Measurements from ENCODE around the gene EHMT1.
A peak's percentile ranks its signal among the peaks of the same experiment; 100 is the strongest.

EHMT1 gene

GRCh38 chr9:137784046-137784445, 165.2 kb downstream of the EHMT1 start:
- CTCF ChIA-PET: interaction anchor here (0.5 kb wide), 1 partner anchor 78 kb away, joined by 3 read pairs; no protein-coding TSS in a partner anchor
- no peak for DNase-seq
- WGBS (ENCODE audit: insufficient coverage): 95% methylated on average over 12 of the region's 12 CpGs
- POLR2A ChIA-PET: interaction anchor here (0.7 kb wide), 1 partner anchor 45 kb away, joined by 3 read pairs; no protein-coding TSS in a partner anchor
- no peaks in the 10 kb centered on the region for H3K9me3 ChIP-seq (ENCODE audit: control extremely low read depth in 1 of 5, control insufficient read depth in 4 of 5, insufficient read depth in 2 of 5, low read depth in 1 of 5, low read length in 4 of 5)
- peaks cover 0 to 9% (median 0%) of the 10 kb centered on the region in 4 experiments for H3K4me1 ChIP-seq (ENCODE audit: control extremely low read depth in 1 of 4, control insufficient read depth in 4 of 4, insufficient read depth in 4 of 4, low read length in 3 of 4)
- no peak overlapping the region for H3K27ac ChIP-seq (ENCODE audit: insufficient read depth in 1 of 2, low read depth in 1 of 2, low read length in 2 of 2, poor library complexity in 1 of 2, severe bottlenecking in 2 of 2)
- H3K27me3 ChIP-seq (replicated peaks in 2 of 5; ENCODE audit: control insufficient read depth in 4 of 5, insufficient read depth in 5 of 5, low read length in 4 of 5): no peaks in the 10 kb centered on the region
- no peak overlapping the region for H3K4me3 ChIP-seq (ENCODE audit: control insufficient read depth in 1 of 7, extremely low read depth in 1 of 7, insufficient read depth in 4 of 7, low read depth in 2 of 7, low read length in 6 of 7)
- peaks cover 13 to 85% (median 60%) of the 10 kb centered on the region in 4 experiments for H3K36me3 ChIP-seq (ENCODE audit: control insufficient read depth in 4 of 4, insufficient read depth in 4 of 4, low read length in 3 of 4)

GRCh38 chr9:137784641-137785513, 166.1 kb downstream of the EHMT1 start:
- CTCF ChIA-PET: interaction anchor here (0.8 kb wide), 1 partner anchor 112 kb away, joined by 3 read pairs; no protein-coding TSS in a partner anchor
- DNase-seq: no peak
- H3K36me3 ChIP-seq (ENCODE audit: control insufficient read depth in 4 of 4, insufficient read depth in 4 of 4, low read length in 3 of 4): peaks cover 13 to 79% (median 59%) of the 10 kb centered on the region in 4 experiments

GRCh38 chr9:137785704-137786161, 166.9 kb downstream of the EHMT1 start:
- ChIA-PET POLR2A (no interaction called here), CTCF (no interaction called here)
- Histone ChIP-seq H3K36me3 (ENCODE audit: control insufficient read depth in 4 of 4, insufficient read depth in 4 of 4, low read length in 3 of 4) (peaks cover 16 to 86% (median 63%) of the 10 kb centered on the region in 4 experiments), H3K4me1 (ENCODE audit: control extremely low read depth in 1 of 4, control insufficient read depth in 4 of 4, insufficient read depth in 4 of 4, low read length in 3 of 4) (peaks cover 0 to 9% (median 0%) of the 10 kb centered on the region in 4 experiments), H3K9me3 (ENCODE audit: control extremely low read depth in 1 of 5, control insufficient read depth in 4 of 5, insufficient read depth in 2 of 5, low read depth in 1 of 5, low read length in 4 of 5) (no peaks in the 10 kb centered on the region), H3K27me3 (replicated peaks in 2 of 5; ENCODE audit: control insufficient read depth in 4 of 5, insufficient read depth in 5 of 5, low read length in 4 of 5) (no peaks in the 10 kb centered on the region), H3K4me3 (ENCODE audit: control insufficient read depth in 1 of 7, extremely low read depth in 1 of 7, insufficient read depth in 4 of 7, low read depth in 2 of 7, low read length in 6 of 7) (no peak overlapping the region), H3K27ac (ENCODE audit: insufficient read depth in 1 of 2, low read depth in 1 of 2, low read length in 2 of 2, poor library complexity in 1 of 2, severe bottlenecking in 2 of 2) (no peak overlapping the region)
- no peak for DNase-seq
- 93% methylated on average over 16 of the region's 16 CpGs for WGBS (ENCODE audit: insufficient coverage)

More at GRCh38 chr9:137784641-137785513, 166.1 kb downstream of the EHMT1 start:
- no peak overlapping the region for H3K4me3 ChIP-seq (ENCODE audit: control insufficient read depth in 1 of 7, extremely low read depth in 1 of 7, insufficient read depth in 4 of 7, low read depth in 2 of 7, low read length in 6 of 7)
- H3K27ac ChIP-seq (ENCODE audit: insufficient read depth in 1 of 2, low read depth in 1 of 2, low read length in 2 of 2, poor library complexity in 1 of 2, severe bottlenecking in 2 of 2): no peak overlapping the region
- WGBS (ENCODE audit: insufficient coverage): 77% methylated on average over 18 of the region's 20 CpGs
- H3K4me1 ChIP-seq (ENCODE audit: control extremely low read depth in 1 of 4, control insufficient read depth in 4 of 4, insufficient read depth in 4 of 4, low read length in 3 of 4): peaks cover 0 to 9% (median 0%) of the 10 kb centered on the region in 4 experiments
- H3K9me3 ChIP-seq (ENCODE audit: control extremely low read depth in 1 of 5, control insufficient read depth in 4 of 5, insufficient read depth in 2 of 5, low read depth in 1 of 5, low read length in 4 of 5): no peaks in the 10 kb centered on the region
- POLR2A ChIA-PET: interaction anchor here (0.7 kb wide), 1 partner anchor 46 kb away, joined by 3 read pairs; no protein-coding TSS in a partner anchor
- H3K27me3 ChIP-seq (replicated peaks in 2 of 5; ENCODE audit: control insufficient read depth in 4 of 5, insufficient read depth in 5 of 5, low read length in 4 of 5): no peaks in the 10 kb centered on the region

- POLR2A ChIA-PET: no interaction called here
- 99% methylated on average over 14 of the region's 19 CpGs for WGBS (ENCODE audit: insufficient coverage)
These were observed 167.7 kb downstream of the EHMT1 start for GRCh38 chr9:137786511-137786920.

GRCh38 chr9:137787381-137787780, 168.6 kb downstream of the EHMT1 start:
- DNase-seq: peak in 1 of 3 donors; percentile 15
- Histone ChIP-seq H3K9me3 (ENCODE audit: control extremely low read depth in 1 of 5, control insufficient read depth in 4 of 5, insufficient read depth in 2 of 5, low read depth in 1 of 5, low read length in 4 of 5) (no peaks in the 10 kb centered on the region), H3K4me3 (ENCODE audit: control insufficient read depth in 1 of 7, extremely low read depth in 1 of 7, insufficient read depth in 4 of 7, low read depth in 2 of 7, low read length in 6 of 7) (no peak overlapping the region), H3K4me1 (ENCODE audit: control extremely low read depth in 1 of 4, control insufficient read depth in 4 of 4, insufficient read depth in 4 of 4, low read length in 3 of 4) (peaks cover 0 to 9% (median 0%) of the 10 kb centered on the region in 4 experiments), H3K27me3 (replicated peaks in 2 of 5; ENCODE audit: control insufficient read depth in 4 of 5, insufficient read depth in 5 of 5, low read length in 4 of 5) (no peaks in the 10 kb centered on the region), H3K27ac (ENCODE audit: insufficient read depth in 1 of 2, low read depth in 1 of 2, low read length in 2 of 2, poor library complexity in 1 of 2, severe bottlenecking in 2 of 2) (no peak overlapping the region), H3K36me3 (ENCODE audit: control insufficient read depth in 4 of 4, insufficient read depth in 4 of 4, low read length in 3 of 4) (peaks cover 18 to 86% (median 63%) of the 10 kb centered on the region in 4 experiments)
- CTCF ChIA-PET: no interaction called here
- POLR2A ChIA-PET: no interaction called here
- WGBS (ENCODE audit: insufficient coverage): 95% methylated on average over 11 of the region's 15 CpGs

More at GRCh38 chr9:137786511-137786920, 167.7 kb downstream of the EHMT1 start:
- Histone ChIP-seq H3K4me1 (ENCODE audit: control extremely low read depth in 1 of 4, control insufficient read depth in 4 of 4, insufficient read depth in 4 of 4, low read length in 3 of 4) (peaks cover 0 to 9% (median 0%) of the 10 kb centered on the region in 4 experiments), H3K27ac (ENCODE audit: insufficient read depth in 1 of 2, low read depth in 1 of 2, low read length in 2 of 2, poor library complexity in 1 of 2, severe bottlenecking in 2 of 2) (no peak overlapping the region), H3K9me3 (ENCODE audit: control extremely low read depth in 1 of 5, control insufficient read depth in 4 of 5, insufficient read depth in 2 of 5, low read depth in 1 of 5, low read length in 4 of 5) (no peaks in the 10 kb centered on the region), H3K4me3 (ENCODE audit: control insufficient read depth in 1 of 7, extremely low read depth in 1 of 7, insufficient read depth in 4 of 7, low read depth in 2 of 7, low read length in 6 of 7) (no peak overlapping the region), H3K27me3 (replicated peaks in 2 of 5; ENCODE audit: control insufficient read depth in 4 of 5, insufficient read depth in 5 of 5, low read length in 4 of 5) (no peaks in the 10 kb centered on the region), H3K36me3 (ENCODE audit: control insufficient read depth in 4 of 4, insufficient read depth in 4 of 4, low read length in 3 of 4) (peaks cover 18 to 89% (median 65%) of the 10 kb centered on the region in 4 experiments)
- CTCF ChIA-PET: no interaction called here
- DNase-seq: no peak

- Histone ChIP-seq H3K4me1 (ENCODE audit: control extremely low read depth in 1 of 4, control insufficient read depth in 4 of 4, insufficient read depth in 4 of 4, low read length in 3 of 4) (peaks cover 0 to 9% (median 0%) of the 10 kb centered on the region in 4 experiments), H3K36me3 (ENCODE audit: control insufficient read depth in 4 of 4, insufficient read depth in 4 of 4, low read length in 3 of 4) (peaks cover 18 to 86% (median 62%) of the 10 kb centered on the region in 4 experiments), H3K9me3 (ENCODE audit: control extremely low read depth in 1 of 5, control insufficient read depth in 4 of 5, insufficient read depth in 2 of 5, low read depth in 1 of 5, low read length in 4 of 5) (no peaks in the 10 kb centered on the region), H3K27ac (ENCODE audit: insufficient read depth in 1 of 2, low read depth in 1 of 2, low read length in 2 of 2, poor library complexity in 1 of 2, severe bottlenecking in 2 of 2) (no peak overlapping the region), H3K27me3 (replicated peaks in 2 of 5; ENCODE audit: control insufficient read depth in 4 of 5, insufficient read depth in 5 of 5, low read length in 4 of 5) (no peaks in the 10 kb centered on the region), H3K4me3 (ENCODE audit: control insufficient read depth in 1 of 7, extremely low read depth in 1 of 7, insufficient read depth in 4 of 7, low read depth in 2 of 7, low read length in 6 of 7) (no peak overlapping the region)
- no peak for DNase-seq
- CTCF ChIA-PET: no interaction called here
- POLR2A ChIA-PET: no interaction called here
- WGBS (ENCODE audit: insufficient coverage): 91% methylated on average over 13 of the region's 18 CpGs
These were observed 169.1 kb downstream of the EHMT1 start for GRCh38 chr9:137787786-137788505.
